Activated CD4-positive, alpha-beta T cell treated with anti-CD3 and anti-CD28 coated beads, Interleukin-2, amount 50 U/mL, for 16 hours (primary cell): ENCODE measurements around the gene CRISPLD2.
A peak's percentile ranks its signal among the peaks of the same experiment; 100 is the strongest.
"Not testable (repeated sequence)": the region's sequence is repeated elsewhere in the genome, so short reads cannot be mapped to it uniquely, and the experiment has no call there.

Experiments used
- DNase-seq: peaks from one replicate; pipeline ENCODE4 v3.0.0-alpha.2; 2020

The CRISPLD2 gene

DNA sequence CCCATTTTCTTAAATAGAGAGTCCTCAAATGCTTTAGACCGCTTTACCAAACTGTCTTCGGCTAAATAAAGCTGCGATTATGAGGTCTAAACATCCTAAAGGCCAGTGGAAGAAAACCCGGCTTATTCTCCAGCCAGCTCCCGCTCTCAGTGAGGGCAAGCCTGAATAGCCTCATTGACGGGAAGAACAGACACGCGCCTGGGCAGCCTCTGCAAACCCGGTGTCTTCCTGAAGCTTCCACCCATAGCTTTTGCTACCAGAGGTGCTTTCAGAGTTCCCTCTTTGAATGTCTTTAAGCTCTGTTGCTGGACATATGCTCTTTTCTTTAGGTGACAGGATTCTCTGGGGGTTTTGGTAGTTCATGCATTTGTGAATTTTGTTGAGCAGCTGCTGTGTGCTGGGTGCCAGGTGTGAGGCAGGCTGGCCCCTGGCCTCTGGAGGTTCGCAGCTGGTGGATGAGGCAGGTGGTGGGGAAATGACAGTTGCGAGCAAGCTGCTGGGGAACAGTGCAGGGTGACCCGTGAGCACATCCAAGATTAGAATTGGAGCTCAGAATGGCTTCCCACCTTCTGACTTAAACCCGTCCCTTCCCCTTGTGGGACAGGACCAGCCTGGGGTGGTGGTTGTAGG, 44.7 kb downstream of the CRISPLD2 start:
- DNase-seq = no peak

DNA sequence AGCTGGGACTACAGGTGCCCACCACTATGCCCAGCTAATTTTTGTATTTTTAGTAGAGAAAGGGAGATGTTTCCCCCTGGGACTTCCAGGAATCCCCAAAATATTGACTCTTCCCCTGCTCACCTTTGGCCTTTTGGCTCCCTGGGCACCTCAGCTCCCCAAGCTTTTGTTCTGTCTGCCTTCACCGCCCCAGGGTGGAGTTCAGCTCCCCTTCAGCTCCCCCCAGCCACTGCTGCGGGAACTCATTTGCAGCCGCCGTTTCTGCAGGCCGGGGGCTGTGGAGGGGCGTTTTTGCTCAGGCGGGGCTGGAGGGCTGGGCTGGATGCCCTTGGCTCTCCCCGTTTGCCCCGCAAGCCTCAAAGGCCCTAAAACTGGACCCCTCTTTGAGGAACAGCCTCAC, 47.9 kb downstream of the CRISPLD2 start:
- no peak for DNase-seq

DNA sequence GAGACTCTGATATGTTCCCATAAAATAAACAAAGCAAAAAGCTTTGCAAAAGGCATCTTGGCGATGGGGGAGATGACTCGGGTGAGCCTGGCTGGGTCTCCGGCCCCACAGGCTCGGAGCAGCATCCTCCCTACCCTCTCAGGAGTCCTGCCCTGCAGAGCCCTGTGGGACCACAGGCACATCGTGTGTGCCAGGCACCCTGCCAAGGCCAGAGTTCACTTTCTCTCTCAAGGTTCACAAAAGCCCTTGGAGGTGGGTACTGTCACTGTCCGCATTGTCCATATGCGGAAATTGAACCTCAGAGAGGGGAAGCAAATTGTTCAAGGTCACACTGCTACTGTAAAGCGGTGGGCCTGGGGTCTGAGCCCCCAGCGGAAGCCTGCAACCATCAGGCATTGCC, 48.5 kb downstream of the CRISPLD2 start:
- DNase-seq = no peak

DNA sequence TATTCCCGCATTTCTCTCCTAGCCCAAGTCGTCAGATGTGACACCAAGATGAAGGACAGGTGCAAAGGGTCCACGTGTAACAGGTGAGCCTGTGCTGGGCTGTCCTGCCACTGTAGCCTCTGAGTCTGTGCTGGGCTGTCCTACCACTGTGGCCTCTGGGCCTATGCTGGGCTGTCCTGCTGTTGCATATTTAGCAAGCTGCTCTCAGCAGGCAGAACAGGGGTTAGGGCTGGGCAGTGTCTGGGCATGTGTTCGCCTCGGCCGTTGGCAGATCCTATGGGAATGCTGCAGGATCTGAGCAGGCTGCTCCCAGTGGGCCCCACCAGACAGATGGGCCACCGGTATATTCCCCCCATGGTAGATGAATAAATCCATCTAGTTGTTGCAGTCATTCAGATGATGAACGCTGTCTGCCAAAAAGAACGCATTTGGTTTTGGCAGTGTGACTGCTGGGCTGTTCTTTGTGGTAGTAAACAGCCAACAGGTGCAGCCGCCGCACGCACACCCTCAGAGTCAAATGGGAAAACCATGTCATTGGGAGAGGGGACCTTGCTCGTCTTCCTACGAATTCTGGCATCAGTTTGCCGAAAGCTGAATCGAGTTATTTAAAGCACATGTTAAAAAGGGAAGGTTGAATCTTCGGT, 49.2 kb downstream of the CRISPLD2 start:
- DNase-seq = no peak

DNA sequence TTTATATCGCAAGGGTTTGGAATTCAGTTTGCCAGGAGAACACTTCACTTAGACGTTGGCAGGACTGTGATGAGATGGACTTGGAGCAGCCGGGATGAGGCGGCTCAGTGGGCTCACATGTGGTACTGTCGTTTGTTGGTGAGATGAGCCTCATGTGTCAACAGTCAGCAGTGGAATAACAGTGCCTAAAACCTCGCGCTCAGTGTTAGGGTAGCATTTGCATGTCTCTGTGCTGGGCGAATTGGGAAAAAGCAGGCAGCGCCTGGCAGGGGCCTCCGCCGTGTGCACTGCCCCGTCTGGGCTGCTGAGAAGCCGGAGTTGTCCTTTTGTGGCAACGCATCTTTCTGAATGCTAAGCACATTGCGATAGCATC, 49.7 kb downstream of the CRISPLD2 start:
- DNase-seq = no peak

DNA sequence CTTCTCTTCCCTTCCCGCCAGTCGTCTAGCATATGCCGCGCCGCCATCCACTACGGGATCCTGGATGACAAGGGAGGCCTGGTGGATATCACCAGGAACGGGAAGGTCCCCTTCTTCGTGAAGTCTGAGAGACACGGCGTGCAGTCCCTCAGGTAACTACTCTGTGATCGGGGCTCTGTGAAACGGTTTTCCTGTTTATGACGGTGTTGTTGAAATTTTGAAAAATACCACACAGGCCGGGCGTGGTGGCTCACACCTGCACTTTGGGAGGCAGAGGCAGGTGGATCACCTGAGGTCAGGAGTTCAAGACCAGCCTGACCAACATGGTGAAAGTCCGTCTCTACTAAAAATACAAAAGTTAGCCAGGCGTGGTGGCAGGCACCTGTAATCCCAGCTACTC, 53.2 kb downstream of the CRISPLD2 start:
- not testable (repeated sequence) for DNase-seq

DNA sequence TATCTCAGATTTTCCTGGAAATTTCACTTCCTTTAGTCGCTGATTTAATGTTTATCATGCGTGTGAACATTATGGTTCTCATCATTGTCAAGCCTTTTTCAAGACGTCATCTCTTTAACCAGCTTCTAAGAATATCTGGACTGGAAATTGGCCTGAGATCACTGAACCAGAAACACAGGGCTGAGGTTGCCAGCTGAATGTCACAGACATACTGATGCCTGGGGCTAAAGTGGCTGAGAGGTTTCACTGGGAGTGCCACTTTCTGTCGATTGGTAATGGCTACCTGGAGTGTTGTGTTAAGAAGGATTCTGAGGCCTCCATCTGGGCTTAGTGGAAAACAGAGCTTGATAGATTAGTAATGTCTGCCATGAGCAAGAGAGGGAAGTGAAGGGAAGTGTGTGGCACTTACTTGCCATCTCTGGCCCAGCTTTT, 54.2 kb downstream of the CRISPLD2 start:
- DNase-seq = no peak

DNA sequence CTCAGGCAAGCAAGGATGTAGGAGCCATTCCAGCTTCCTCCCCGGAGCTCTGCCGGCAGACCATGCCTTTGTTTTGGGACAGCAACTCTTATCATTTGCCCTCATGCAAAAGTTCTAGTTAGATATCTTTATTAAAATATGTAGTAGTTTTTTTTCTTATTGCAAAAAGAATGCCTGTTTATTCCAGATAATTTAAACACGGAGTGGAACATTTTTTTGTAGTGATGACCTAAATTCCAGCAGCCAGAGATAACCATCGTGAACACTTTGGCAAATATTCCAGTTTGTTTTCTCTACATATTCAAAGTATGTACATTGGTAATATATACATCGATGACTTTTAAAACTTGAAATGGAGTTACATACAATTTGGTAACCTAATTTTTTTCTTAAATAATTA, 54.8 kb downstream of the CRISPLD2 start:
- DNase-seq = no peak

DNA sequence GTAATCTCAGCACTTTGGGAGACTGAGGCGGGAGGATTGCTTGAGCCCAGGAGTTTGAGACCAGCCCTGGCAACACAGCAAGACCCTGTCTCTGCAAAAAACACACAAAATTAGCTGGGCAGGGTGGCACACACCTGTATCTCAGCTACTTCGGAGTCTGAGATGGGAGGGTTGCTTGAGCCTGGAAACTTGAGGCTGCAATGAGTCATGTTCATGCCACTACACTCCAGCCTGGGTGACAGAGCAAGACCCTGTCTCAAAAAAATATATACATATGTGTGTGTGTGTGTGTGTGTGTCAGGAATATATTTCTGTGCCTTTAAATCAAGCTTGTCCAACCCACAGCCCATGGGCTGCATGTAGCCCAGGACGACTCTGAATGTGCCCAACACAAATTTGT, 55.2 kb downstream of the CRISPLD2 start:
- DNase-seq = no peak

DNA sequence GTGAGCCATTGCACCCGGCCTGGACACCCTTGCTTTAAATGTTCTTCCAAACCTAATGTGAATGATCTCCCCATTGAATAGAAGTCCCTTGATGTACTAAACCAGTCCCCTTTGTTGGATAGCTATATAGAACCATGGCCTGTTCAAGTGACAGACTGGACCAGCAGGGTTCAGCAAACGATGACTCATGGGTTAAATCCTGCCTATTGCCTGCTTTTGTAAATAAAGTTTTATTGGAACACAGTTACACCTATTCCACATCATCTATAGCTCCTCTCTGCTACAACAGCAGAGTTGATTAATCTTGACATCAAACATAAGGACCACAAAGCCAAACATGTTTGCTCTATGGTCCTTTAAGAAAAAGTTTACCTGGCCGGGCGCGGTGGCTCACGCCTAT, 56.1 kb downstream of the CRISPLD2 start:
- no peak for DNase-seq

DNA sequence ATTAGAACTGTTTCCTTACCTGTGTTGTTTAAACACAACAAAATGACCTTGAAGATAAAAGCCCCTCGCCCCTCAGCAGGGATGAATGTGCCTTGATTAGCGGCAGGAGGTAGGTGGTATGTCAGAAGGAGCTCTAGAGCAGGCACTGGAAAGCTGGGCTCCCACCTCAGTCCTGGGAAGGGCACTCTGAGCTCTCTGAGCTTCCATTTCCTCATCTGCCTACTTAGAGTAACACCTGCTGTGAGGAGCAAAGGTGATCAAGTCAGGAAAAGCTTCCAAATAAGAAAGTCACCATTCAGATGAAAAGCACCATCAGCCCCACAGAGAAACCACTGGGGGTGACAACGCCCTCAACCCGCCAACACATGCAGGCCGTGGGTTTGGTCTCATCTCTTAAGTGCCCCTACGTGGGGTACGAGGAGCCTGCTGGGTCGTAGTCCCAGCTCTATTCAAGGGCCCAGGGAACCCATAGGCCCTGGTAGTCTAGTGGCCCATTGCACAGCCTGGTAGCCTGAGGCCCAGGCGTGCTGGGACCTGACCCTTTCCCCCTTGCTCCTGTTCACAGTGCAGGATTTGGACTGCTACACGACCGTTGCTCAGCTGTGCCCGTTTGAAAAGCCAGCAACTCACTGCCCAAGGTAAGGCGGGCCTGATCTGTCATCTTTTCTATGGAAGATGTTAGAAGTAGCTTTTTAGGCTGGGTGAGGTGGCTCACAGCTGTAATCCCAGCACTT, 57.3 kb downstream of the CRISPLD2 start:
- no peak for DNase-seq

DNA sequence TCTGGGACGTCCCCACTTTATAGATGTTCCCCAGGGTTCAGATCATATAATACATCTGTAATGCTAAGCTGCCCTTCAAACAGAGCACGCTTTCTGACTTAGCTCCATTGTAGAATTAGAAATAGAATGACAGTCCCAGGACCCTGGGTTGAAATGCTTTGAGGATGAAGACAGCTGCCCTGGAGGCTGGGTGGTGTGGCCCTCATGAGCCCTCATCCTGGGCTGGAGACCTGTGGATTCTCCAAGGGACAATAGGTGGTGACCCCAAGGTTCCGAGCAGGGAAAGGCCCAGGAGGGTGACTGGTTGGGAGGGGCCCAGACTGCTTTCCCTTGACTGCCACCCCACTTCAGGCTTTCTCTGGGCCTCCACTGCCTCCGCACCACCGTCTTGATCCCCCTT, 59.0 kb downstream of the CRISPLD2 start:
- no peak for DNase-seq

DNA sequence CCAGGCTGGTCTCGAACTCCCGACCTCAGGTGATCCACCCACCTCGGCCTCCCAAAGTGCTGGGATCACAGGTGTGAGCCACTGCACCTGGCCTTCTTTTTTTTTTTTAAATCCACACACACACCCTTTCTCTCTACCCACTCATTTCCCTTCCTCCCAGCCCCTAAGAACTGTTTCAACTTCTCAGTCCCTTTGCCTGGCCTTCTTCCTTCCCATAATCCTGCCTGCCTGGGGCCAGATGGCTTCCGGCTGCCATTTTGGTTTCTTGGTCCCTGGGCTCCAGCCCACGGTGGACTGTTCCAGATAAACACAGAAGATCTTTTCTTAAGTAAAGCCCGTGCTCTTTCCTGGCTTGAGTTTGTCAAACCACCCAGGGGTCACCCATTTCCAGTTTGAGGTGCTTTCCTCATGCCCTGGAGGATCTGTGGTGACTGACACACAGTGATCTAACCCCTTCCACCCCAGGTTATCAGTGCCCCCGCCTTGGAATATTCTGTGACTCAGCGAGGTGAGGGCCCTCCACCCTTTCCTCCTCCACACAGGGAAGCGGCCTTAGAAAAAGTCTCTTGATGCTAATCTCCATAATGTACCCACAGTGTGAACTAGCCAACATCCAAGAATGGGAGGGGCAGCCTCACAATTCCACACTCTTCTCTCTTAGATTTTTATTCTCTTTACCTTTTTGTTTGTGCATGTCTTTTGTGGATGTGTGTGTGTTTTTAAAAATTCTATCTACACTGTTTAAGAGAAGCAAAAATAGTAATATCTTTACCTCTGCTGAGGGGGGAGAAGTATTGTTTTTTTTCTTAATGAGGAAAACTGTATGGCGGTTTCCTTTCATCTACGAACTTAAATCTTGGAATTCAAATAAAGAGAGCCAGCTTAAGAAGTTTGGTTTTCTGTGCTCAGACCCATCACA, 60.0 kb downstream of the CRISPLD2 start:
- DNase-seq = no peak

DNA sequence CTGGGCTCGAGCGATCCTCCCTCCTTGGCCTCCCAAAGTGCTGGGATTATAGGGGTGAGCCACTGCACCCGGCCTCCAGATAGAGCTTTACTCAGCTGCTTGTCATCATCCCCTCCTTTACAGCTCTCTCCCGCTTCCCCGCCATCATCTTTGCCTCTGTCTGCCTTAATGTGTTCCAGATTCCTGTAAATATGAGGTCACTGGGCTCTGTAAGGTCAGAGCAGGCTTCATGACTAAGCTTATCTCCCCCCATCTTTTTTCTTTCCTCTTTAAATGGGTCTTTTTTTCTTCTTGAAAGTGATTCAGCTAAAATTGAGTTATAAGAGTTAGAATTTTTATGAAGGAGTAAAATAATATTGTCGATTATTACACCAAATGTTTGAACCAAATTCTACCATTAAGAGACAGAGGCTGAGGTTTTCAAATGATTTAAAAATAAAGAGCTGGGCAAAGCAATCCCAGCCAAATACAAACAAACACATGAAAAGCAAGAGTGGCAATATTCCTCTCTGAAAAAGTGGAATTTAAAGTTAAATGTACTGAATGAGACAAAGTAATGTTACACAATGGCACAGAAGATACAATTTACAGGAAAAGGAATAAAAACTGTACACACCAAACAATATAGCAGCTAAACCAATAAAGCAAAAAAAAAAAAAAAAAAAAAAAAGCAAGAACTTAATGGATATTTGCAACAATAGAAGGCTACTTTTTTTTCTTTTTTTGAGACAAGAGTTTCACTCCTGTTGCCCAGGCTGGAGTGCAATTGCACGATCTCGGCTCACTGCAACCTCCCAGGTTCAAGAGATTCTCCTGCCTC, 62.1 kb downstream of the CRISPLD2 start:
- DNase-seq = no peak

DNA sequence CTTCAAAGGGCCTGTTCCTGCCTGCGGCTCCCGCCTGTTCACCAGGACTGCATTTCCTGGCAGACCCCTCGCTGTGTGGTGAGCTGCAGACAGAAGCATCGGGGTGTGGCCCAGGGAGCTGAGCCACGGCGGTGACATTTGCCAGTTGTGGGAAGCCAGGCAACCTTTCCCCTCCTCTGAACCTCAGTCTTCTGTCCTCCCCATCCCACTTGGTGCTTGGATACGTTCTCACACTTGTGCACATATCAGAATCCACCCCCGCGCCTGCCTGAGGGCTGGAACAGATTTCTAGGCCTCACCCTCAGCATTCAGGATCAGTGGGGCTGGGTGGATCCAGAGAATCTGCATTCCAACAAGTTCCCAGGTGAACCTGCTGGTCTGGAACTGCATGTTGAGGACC, 63.5 kb downstream of the CRISPLD2 start:
- DNase-seq = no peak

DNA sequence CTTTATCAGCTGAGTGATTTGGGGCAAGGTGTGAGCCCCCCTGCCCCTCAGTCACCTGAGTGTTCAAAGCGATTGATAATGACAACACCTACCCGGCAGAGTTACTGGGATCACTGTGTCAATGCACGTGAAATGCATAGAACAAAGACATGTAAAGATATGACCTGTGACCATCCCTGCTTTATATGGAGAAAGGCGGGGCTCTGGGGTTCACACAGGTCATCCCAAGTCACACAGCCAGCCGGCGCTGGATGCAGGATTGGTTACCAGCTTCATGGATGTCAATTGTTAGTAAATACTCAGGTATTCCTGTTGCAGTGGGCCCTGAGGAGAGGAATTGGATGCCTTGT, 64.4 kb downstream of the CRISPLD2 start:
- no peak for DNase-seq

DNA sequence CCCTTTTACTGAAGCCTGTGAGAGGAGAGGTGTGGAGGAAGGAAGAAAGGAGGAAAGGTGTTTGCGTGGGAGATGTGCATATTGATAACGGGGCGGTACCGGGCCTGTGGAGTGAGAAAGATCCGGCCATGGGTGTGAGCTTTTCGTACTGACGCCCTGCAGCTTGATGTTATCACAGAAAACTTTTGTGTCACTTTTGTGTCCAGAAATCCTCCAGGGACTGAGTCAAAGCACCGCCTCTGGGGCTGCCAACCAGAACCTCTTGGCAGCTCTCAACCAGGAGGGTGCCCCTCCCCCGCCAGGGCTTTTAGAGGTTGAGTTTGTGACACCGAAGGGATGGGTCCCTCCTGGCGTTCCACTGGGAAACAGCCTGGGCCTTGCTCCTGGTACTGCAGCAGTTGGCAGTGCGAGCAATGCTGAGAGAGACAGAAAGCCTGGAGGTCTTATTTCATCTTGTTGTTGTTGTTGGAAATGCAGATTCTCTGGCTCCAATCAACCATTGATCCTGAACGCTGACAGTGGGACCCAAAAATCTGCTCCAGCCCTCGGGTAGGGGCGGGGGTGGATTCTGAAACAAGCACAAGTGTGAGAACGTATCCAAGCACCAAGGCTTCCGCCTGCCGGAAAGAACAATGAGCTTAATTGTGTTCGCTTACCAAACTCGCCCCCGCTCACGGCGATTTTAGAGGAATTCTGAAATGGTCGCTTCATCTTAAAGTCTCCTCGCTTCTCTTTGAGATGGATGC, 65.0 kb downstream of the CRISPLD2 start:
- peak; percentile 3 for DNase-seq

DNA sequence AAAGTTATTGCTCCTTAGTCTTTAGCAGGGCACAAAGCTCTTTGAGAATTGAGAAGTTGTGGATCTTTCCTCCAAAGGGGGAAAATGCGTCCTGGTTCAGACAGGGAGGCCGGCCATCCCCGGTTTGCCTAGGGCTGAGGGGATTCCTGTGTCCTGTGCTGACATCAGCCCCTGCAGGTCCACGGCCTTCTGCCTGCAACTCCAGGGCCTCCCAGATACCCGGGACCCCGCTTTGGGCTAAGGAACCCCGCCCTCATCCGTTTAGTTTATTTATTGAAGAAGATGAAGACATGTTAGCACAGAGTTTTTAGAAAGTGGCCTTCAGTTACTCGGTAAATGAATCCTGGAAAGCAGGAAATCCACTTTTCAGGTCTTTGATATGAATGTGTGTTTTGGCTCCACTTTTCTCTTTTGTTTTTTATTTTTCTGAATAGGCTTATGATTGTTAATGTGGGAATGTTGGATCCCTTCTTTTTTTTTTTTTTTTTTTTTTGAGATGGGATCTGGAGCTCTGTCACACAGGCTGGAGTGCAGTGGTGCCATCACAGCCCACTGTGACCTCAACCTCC, 65.6 kb downstream of the CRISPLD2 start:
- no peak for DNase-seq

DNA sequence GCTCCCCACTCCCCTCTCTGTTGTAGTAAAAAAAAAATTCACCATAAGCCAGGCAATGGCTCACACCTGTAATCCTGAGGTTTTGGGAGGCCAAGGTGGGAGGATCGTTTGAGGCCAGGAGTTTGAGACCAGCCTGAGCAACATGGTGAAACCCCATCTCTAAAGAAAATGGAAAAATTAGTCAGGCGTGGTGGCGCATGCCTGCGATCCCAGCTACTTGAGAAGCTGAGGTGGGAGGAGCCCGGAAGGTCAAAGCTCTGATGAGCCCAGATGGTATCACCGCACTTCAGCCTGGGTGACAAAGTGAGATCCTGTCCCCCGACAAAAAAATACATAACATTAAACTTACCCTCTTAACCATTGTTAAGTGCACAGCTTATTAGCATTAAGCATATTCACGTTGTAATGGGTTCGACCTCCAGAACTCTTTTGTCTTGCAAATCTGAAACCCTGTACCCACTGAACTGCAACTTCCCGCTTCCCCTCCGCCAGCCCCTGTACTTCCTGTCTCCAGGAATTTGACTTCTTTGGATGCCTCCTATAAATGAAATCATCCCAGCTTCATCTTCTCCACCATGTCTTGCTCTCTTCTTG, 66.8 kb downstream of the CRISPLD2 start:
- DNase-seq = no peak

DNA sequence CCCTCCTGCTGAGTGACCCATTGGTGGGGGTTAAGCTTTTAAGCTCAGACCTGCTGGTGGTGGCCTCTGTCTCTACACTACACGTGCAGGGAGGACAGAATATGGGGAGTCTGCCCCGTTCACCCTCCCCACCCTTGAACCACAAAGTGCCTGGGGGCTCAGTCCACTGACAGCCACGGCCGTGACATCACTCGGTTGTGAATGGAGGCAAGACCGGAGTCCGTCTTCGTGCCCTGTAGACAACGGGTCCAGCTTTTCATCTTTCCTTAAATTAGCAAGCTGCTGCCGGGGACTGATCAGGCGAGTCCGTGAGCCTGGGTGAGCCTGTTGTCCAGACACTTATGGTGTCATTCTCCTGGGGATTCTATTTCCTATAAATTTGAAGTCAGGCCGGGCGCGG, 67.4 kb downstream of the CRISPLD2 start:
- no peak for DNase-seq

DNA sequence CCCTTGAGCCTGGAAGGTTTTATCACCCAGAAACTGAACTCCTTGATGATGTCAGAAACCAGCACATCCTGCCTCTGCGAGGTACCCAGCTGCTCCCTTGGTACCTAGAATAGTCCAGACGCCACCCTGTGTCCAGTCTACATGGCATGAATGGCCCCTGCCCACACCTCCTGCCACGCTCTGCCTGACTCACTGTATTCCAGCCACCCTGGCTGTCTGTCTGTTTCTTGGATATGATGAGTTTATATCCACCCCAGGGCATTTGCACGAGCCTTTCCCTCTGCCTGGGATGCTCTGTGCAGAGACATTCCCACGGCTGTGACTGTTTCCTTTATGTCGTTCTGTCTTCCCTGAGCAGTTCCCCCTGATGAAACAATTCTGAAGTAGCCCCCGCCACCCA, 68.7 kb downstream of the CRISPLD2 start:
- no peak for DNase-seq
